GM12878 (cell line): ENCODE measurements around the gene NEU1.

Experiments
- SMAD1 ChIP-seq: fragments of 450-650 bp; IDR thresholded peaks from 2 replicates; pipeline ENCODE4 v1.6.1; 2018; ENCODE audit warnings: mild to moderate bottlenecking, low read depth; ENCODE audit not compliant: partially characterized antibody
- SREBF1 ChIP-seq: IDR thresholded peaks from 2 replicates; pipeline ENCODE4 v1.6.1; 2012; ENCODE audit warnings: mild to moderate bottlenecking, low read length
- ZSCAN29 ChIP-seq: fragments of 450-650 bp; IDR thresholded peaks from 2 replicates; pipeline ENCODE4 v1.6.1; 2017; ENCODE audit warnings: mild to moderate bottlenecking, moderate library complexity

DNA sequence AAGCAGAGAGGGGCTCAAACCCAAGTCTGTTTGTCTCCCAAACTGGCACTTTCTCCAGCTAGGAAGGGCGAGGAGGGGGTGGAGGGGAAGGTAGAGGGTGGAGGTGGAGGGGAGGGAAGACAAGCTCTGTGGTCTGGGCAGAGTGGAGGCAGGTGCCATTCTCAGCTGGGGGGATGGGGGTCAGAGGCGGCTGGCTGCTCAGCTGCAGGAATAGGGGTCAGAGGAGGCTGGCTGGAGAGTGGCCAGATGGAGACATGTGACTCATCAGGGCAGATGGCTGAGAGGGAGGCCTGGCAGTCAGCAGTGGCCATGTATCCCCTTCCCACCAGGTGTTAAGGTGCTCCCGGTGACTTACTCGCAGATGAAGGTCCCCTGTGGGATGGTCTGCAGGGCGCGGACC lies 19.7 kb upstream of the NEU1 start:
- TF ChIP-seq SMAD1 (no peak), SREBF1 (no peak), ZSCAN29 (no peak)
